GM20431 (cell line): ENCODE data around the gene NCKAP5L.
"Not testable (repeated sequence)": the region's sequence is repeated elsewhere in the genome, so short reads cannot be mapped to it uniquely, and the experiment has no call there.

ENCODE experiments used
- in situ Hi-C: fragments of 300-500 bp; cut with MseI, MboI; formaldehyde crosslinking; loops from one replicate; pipeline ENCODE4 v1.15.0; 2020; ENCODE audit warnings: low sequenced_read_pairs; ENCODE audit not compliant: unreplicated experiment

Gene NCKAP5L

GRCh38 chr12:49828133-49829091 lies at the start of gene NCKAP5L:
Gene NCKAP5L, minus strand, starts transcription at chr12:49828413. Its CDS starts 24,369 bp downstream, at chr12:49804044.
- in situ Hi-C loops: no loop called here

GRCh38 chr12:49877066-49877465 lies 48.9 kb upstream of the NCKAP5L start:
- in situ Hi-C loops: no loop called here

GRCh38 chr12:49876070-49876469 lies 47.9 kb upstream of the NCKAP5L start:
- in situ Hi-C loops: no loop called here

GRCh38 chr12:49875115-49875720 lies 47.0 kb upstream of the NCKAP5L start:
- in situ Hi-C loops: no loop called here

- in situ Hi-C loops: no loop called here
These were observed 46.1 kb upstream of the NCKAP5L start for GRCh38 chr12:49874142-49874897.

- in situ Hi-C loops: no loop called here
These were observed 45.2 kb upstream of the NCKAP5L start for GRCh38 chr12:49873361-49873934.

GRCh38 chr12:49872781-49873181 lies 44.6 kb upstream of the NCKAP5L start:
- in situ Hi-C loops: no loop called here

- in situ Hi-C loops: no loop called here
These were observed 44.2 kb upstream of the NCKAP5L start for GRCh38 chr12:49872381-49872780.

- in situ Hi-C loops: not testable (repeated sequence)
These were observed 43.6 kb upstream of the NCKAP5L start for GRCh38 chr12:49871811-49872251.

GRCh38 chr12:49871263-49871561 lies 43.0 kb upstream of the NCKAP5L start:
- in situ Hi-C loops: no loop called here

- in situ Hi-C loops: no loop called here
These were observed 42.5 kb upstream of the NCKAP5L start for GRCh38 chr12:49870501-49871262.

- in situ Hi-C loops: no loop called here
These were observed 41.7 kb upstream of the NCKAP5L start for GRCh38 chr12:49869816-49870500.

GRCh38 chr12:49868952-49869815 lies 41.0 kb upstream of the NCKAP5L start:
- in situ Hi-C loops: no loop called here

GRCh38 chr12:49868449-49868848 lies 40.2 kb upstream of the NCKAP5L start:
- in situ Hi-C loops: no loop called here

- in situ Hi-C loops: no loop called here
These were observed 39.5 kb upstream of the NCKAP5L start for GRCh38 chr12:49867570-49868341.

- in situ Hi-C loops: no loop called here
These were observed 38.8 kb upstream of the NCKAP5L start for GRCh38 chr12:49866859-49867569.

- in situ Hi-C loops: no loop called here
These were observed 37.5 kb upstream of the NCKAP5L start for GRCh38 chr12:49865782-49866135.
